ENCODE data around the gene EXOC4.

GRCh38 chr7:133295484-133295883 is 42.6 kb downstream of the EXOC4 start:
- TF ChIP-seq CTCF (IDR thresholded peaks at IDR 0.05) (no peak), POLR2A (IDR thresholded peaks at IDR 0.05) (no peak)
